Epidermal melanocyte (primary cell): ENCODE measurements around the gene CHRNA9.
"Not testable (repeated sequence)": the region's sequence is repeated elsewhere in the genome, so short reads cannot be mapped to it uniquely, and the experiment has no call there.

ENCODE experiments used
- DNase-seq: peaks from one replicate; pipeline ENCODE4 v3.0.0; 2011; ENCODE audit warnings: low spot score; ENCODE audit not compliant: insufficient read length

CHRNA9 gene

DNA sequence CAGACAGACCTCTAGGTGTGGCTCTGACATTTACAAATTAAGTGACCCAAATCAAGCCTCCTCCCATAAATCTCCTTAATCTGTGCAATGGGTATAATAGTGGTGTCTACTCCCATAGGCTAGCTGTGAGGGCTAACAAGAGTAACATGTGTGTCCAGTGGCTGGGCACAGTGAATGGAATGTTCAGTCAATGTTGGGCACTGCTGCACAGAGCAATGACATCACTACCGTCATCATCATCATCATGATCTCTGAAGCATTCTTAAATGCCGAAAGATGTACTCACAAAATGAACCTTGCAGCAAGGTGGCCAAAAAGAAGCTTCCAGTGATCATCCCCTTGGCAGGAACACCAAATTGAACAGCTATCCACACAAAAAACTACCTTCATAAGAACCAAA is 43.5 kb downstream of the CHRNA9 start:
- no peak for DNase-seq

DNA sequence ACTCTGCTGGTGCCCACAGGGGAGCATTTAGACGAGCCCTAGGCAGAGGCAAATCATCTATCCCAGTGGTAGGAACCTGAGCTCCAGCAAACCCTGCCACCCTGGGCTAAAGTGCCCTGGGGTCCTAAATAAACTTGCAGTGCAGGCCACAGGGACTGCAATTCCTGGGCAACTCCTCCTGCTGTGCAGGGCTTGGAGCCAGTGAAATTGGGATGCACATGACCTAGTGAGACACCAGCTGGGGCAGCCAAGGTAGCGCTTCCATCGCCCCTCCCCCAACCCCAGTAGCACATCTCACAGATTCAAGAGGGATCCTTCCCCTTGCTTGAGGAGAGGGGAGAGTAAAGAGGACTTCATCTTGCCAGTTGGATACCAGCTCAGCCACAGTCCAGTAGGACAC is 44.1 kb downstream of the CHRNA9 start:
- DNase-seq, result no peak

GRCh38 chr4:40380647-40381046 is 45.5 kb downstream of the CHRNA9 start:
- DNase-seq, result no peak

GRCh38 chr4:40388239-40388638 is 53.1 kb downstream of the CHRNA9 start:
- no peak for DNase-seq

DNA sequence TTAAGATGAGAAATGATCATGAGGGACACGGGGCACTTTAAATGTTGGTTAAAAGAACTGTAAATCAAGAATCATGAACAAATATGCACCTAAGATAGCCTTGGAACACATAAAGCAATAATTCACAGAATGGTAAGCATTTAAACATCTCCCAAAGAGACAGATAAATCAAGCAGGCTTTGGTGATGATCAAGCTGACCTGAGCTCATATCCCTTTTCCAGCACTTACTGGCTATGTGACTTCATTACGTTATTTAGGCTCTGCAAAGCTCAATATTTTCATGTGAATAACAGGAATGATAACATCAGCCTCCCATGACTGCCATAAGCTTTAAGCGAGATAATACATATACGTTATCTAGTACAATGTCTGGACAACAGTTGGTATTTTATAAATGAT is 54.9 kb downstream of the CHRNA9 start:
- no peak for DNase-seq

GRCh38 chr4:40392241-40392640 is 57.1 kb downstream of the CHRNA9 start:
- DNase-seq, result not testable (repeated sequence)

GRCh38 chr4:40394236-40394635 is 59.1 kb downstream of the CHRNA9 start:
- DNase-seq, result no peak

DNA sequence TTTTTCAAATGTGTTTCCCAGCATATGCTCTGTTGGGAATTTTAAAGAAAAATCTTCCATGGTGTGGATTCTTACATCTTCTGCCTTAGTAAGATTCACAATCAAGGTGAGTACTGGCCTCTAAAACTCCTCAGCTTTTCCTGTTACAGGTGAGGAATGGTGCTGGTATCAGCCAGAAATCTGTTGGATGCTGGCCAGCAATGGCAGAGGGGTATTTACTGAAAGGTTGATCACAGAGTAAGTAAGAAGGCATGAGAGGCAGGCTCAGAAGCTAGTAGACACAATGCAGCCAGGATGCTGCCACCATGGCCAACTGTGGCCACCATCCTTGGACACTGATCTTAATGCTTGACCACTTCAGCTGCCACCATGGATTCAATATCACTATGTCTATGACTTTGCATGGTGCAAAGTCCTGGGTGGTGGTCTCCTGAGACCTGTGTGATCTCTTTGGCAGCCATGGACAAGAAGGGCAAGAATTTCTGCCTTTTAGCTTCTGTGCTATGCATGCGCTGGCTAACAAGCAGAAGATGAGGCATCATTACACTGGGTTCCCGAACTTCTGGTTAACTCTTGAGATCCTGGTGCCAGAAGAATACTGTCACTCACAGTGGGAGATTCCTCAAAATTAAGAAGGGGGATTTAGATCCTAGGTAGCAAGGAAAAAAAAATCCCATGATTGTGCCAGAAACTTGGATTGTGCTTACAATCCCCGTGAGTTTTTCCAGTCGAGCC is 60.2 kb downstream of the CHRNA9 start:
- DNase-seq, result no peak

DNA sequence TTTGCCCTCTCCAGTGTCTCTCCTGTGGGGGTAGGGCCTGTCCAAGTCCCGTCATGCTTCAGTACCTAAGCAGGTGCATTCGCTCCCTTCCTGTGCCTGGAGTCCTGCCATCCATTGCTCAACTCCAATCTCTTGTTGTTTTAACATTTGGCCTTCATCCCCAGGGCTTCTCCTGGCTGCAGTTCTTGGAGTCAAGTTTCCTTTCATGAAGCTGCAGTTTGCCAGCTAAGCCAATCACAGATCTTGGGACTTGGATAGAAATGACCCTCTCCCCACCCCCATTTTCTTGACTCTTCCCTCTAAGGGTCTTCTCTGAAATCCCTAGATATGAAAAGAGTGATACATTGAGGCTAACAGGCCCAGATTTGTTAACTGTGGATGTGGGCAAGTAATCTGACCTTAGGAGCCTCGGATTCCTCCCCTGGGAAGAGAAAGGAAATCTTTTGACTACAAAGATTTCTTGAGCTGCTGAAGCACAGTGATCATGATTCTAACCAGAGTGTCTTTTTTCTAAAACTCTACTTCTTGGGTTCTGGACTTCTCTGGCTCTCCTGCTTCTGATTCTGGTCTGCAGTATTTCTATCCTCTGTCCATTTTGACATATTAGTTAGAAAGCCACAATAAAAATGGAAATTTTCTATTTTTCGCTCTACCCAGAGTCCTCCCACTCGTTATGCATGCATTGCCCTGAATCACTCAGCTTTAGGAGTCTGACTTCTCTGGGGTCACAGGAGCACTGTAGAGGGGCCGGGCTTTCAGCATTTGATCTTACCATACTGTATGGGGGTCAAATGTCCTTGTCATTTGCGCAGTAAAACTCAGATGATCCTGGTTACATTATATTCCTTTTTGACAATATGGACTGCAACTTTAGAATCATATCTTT is 61.0 kb downstream of the CHRNA9 start:
- DNase-seq, result no peak

- DNase-seq, result no peak
These were observed 64.4 kb downstream of the CHRNA9 start for GRCh38 chr4:40399578-40399977.

DNA sequence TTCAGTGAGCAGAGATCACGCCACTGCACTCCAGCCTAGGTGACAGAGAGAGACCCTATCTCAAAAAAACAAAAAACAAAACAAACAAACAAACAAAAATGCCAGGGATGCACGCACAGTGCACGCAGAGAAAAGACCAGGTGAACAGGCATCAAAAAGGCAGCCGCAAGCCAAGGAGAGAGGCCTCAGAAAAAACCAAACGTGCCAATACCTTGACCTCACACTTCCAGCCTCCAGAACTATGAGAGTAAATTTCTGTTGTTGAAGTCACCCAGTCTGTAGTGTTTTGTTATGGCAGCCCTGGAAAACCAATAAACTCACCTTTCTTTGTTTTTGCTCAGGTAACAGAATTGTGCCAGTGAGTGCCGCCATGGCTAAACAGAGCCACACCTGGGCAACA is 66.0 kb downstream of the CHRNA9 start:
- DNase-seq, result no peak

DNA sequence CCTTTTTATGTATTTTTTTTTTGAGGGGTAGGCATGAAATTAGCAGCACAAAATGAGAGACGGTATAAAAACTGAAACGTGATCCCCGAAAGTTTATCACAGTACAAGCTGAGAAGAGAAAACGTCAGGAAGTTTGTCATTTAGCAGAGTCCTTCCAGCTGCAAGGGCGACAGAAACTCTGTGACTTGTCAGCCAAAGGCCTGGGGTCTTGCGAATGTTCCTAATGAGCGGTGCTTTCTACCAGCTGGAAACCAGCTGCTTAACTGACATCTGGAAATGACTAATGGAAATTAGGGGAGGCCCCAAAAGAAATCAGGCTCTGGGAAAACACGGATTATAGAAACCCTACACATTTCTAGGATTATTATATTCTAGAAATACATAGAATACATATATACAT is 66.5 kb downstream of the CHRNA9 start:
- DNase-seq, result no peak

- DNase-seq, result no peak
These were observed 67.4 kb downstream of the CHRNA9 start for GRCh38 chr4:40402556-40402955.

- DNase-seq, result no peak
These were observed 67.9 kb downstream of the CHRNA9 start for GRCh38 chr4:40403081-40403480.
